GM23248 (cell line): ENCODE data around the gene ATP2B3. TPM values are rescaled to one million over a fixed set of nuclear protein-coding genes. Genes with fewer than 3 reads are reported as not detected.

Experiments used
- DNase-seq: peaks from one replicate; pipeline ENCODE4 v3.0.0-alpha.2; 2015
- H2AFZ ChIP-seq: fragments of 200-600 bp; sonication (generic); 2 replicates; pipeline ENCODE4 v1.6.1; 2016; ENCODE audit warnings: antibody characterized with exemption
- H3F3A ChIP-seq: fragments of 200-600 bp; sonication (generic); 2 replicates; pipeline ENCODE4 v1.6.1; 2016; ENCODE audit warnings: mild to moderate bottlenecking, antibody characterized with exemption, mixed run types; ENCODE audit not compliant: insufficient read depth
- H3K27ac ChIP-seq: fragments of 200-600 bp; sonication (generic); 2 replicates; pipeline ENCODE4 v1.5.1; 2016; ENCODE audit warnings: mild to moderate bottlenecking
- H3K27me3 ChIP-seq: fragments of 200-600 bp; sonication (generic); replicated peaks from 2 replicates; pipeline ENCODE4 v1.6.1; 2016; ENCODE audit warnings: mild to moderate bottlenecking; ENCODE audit not compliant: insufficient read depth
- H3K36me3 ChIP-seq: fragments of 200-600 bp; sonication (generic); 2 replicates; pipeline ENCODE4 v1.6.1; 2016; ENCODE audit warnings: low read depth, mild to moderate bottlenecking
- H3K4me1 ChIP-seq: fragments of 200-600 bp; sonication (generic); 2 replicates; pipeline ENCODE4 v1.6.1; 2016; ENCODE audit warnings: mild to moderate bottlenecking; ENCODE audit not compliant: insufficient read depth
- H3K4me2 ChIP-seq: fragments of 200-600 bp; sonication (generic); one replicate; pipeline ENCODE4 v1.6.1; 2016; ENCODE audit warnings: mild to moderate bottlenecking; ENCODE audit not compliant: unreplicated experiment
- H3K4me3 ChIP-seq: fragments of 200-600 bp; sonication (generic); 2 replicates; pipeline ENCODE4 v1.5.1; 2016; ENCODE audit warnings: mild to moderate bottlenecking
- H3K79me2 ChIP-seq: fragments of 200-600 bp; sonication (generic); 2 replicates; pipeline ENCODE4 v1.6.1; 2016; ENCODE audit warnings: mild to moderate bottlenecking; ENCODE audit not compliant: insufficient read depth
- H3K9ac ChIP-seq: fragments of 200-600 bp; sonication (generic); 2 replicates; pipeline ENCODE4 v1.6.1; 2016; ENCODE audit warnings: mild to moderate bottlenecking
- H3K9me2 ChIP-seq: fragments of 200-600 bp; sonication (generic); 2 replicates; pipeline ENCODE4 v1.6.1; 2016; ENCODE audit warnings: mixed run types, mild to moderate bottlenecking, moderate library complexity; ENCODE audit not compliant: insufficient read depth
- H3K9me3 ChIP-seq: fragments of 200-600 bp; sonication (generic); one replicate; pipeline ENCODE4 v1.6.1; 2017; ENCODE audit warnings: low read depth
- H4K20me1 ChIP-seq: fragments of 200-600 bp; sonication (generic); 2 replicates; pipeline ENCODE4 v1.6.0; 2016; ENCODE audit not compliant: insufficient read depth
- EZH2 ChIP-seq: fragments of 200-600 bp; sonication (generic); IDR thresholded peaks from 2 replicates; pipeline ENCODE4 v1.6.1; 2018; ENCODE audit warnings: antibody characterized with exemption, mild to moderate bottlenecking; ENCODE audit not compliant: insufficient read depth, poor library complexity, severe bottlenecking
- EZH2phosphoT487 ChIP-seq: fragments of 200-600 bp; sonication (generic); IDR thresholded peaks from 2 replicates; pipeline ENCODE4 v1.6.1; 2018; ENCODE audit warnings: antibody characterized with exemption, moderate library complexity, mild to moderate bottlenecking, low read depth; ENCODE audit not compliant: insufficient read depth
- WGBS, 2 experiments: methylation state at CpG; one replicate each; pipeline ENCODE4 v1.1.6; 2015 to 2017; ENCODE audit warnings: low lambda C conversion rate in 2 of 2, low coverage in 1 of 2; ENCODE audit errors: missing lambda C conversion rate in 2 of 2; 5-methylcytosine and 5-hydroxymethylcytosine counted together
- in situ Hi-C: fragments of 300-500 bp; cut with MboI; formaldehyde crosslinking; loops from 2 replicates; pipeline ENCODE4 v1.15.0; 2020
- polyA plus RNA-seq: library from polyadenylated mRNA; unstranded; fragments of >200 nt; fragmentation: Nextera tagmentation; extraction: Ambion mirVana; gene quantifications from 2 replicates; pipeline ENCODE4 v1.2.1, GENCODE V29; 2016
- total RNA-seq: library from RNA; depleted of rRNA; stranded (reverse); fragments of >200 nt; shearing (Covaris generic); gene quantifications from 2 replicates; pipeline ENCODE4 v1.2.3, GENCODE V29; 2014

Gene ATP2B3
- total and polyA plus RNA-seq, 2 experiments from 2014 or later, result not detected

GRCh38 chrX:153471663-153472280 is 45.7 kb upstream of the ATP2B3 start:
- DNase-seq, result no peak
- no peaks in the 10 kb centered on the region for H3K79me2 ChIP-seq
- in situ Hi-C loops, result no loop called here
- no peaks in the 10 kb centered on the region for H3K36me3 ChIP-seq
- H3K4me2 ChIP-seq, result no peak overlapping the region
- 54 to 57% methylated on average over 9 to 11 of the region's 11 CpGs for WGBS, 2 experiments
- no peaks in the 10 kb centered on the region for H4K20me1 ChIP-seq
- H2AFZ ChIP-seq, result no peak overlapping the region
- no peaks in the 10 kb centered on the region for H3K27me3 ChIP-seq
- H3K4me1 ChIP-seq, result peaks cover 14% of the 10 kb centered on the region
- H3K9ac ChIP-seq, result no peak overlapping the region
- no peak overlapping the region for H3K27ac ChIP-seq
- H3K4me3 ChIP-seq, result no peak overlapping the region
- no peaks in the 10 kb centered on the region for H3K9me3 ChIP-seq
- no peaks in the 10 kb centered on the region for H3K9me2 ChIP-seq
- H3F3A ChIP-seq, result 0 out of 2 replicates have a peak, but pooled peaks cover 4% of the 10 kb centered on the region
- no peak for TF ChIP-seq EZH2
- TF ChIP-seq EZH2phosphoT487, result no peak

- H4K20me1 ChIP-seq, result no peaks in the 10 kb centered on the region
Observed at GRCh38 chrX:153473126-153473525, 44.3 kb upstream of the ATP2B3 start.

GRCh38 chrX:153474266-153474665 is 43.2 kb upstream of the ATP2B3 start:
- DNase-seq, result no peak
- no peak for TF ChIP-seq EZH2
- TF ChIP-seq EZH2phosphoT487, result no peak
- H3K27ac ChIP-seq, result no peak overlapping the region
- no peaks in the 10 kb centered on the region for H3K79me2 ChIP-seq
- no peaks in the 10 kb centered on the region for H3K9me2 ChIP-seq
- 75 to 97% methylated on average over 7 to 10 of the region's 10 CpGs for WGBS, 2 experiments
- no peak overlapping the region for H2AFZ ChIP-seq
- H3K36me3 ChIP-seq, result no peaks in the 10 kb centered on the region
- H3K27me3 ChIP-seq, result no peaks in the 10 kb centered on the region
- no peaks in the 10 kb centered on the region for H4K20me1 ChIP-seq
- in situ Hi-C loops, result no loop called here
- H3K4me2 ChIP-seq, result no peak overlapping the region
- no peak overlapping the region for H3K9ac ChIP-seq
- 0 out of 2 replicates have a peak, but pooled peaks cover 4% of the 10 kb centered on the region for H3F3A ChIP-seq
- H3K4me1 ChIP-seq, result peaks cover 28% of the 10 kb centered on the region
- no peaks in the 10 kb centered on the region for H3K9me3 ChIP-seq
- no peak overlapping the region for H3K4me3 ChIP-seq

More at GRCh38 chrX:153473126-153473525, 44.3 kb upstream of the ATP2B3 start:
- WGBS, 2 experiments, result 88 to 94% methylated on average over 3 to 9 of the region's 10 CpGs
- Histone ChIP-seq H3K9me3 (no peaks in the 10 kb centered on the region), H3K27me3 (no peaks in the 10 kb centered on the region), H3K27ac (no peak overlapping the region), H3K79me2 (no peaks in the 10 kb centered on the region), H3K9me2 (no peaks in the 10 kb centered on the region), H2AFZ (no peak overlapping the region), H3F3A (0 out of 2 replicates have a peak, but pooled peaks cover 4% of the 10 kb centered on the region), H3K4me1 (peaks cover 27% of the 10 kb centered on the region), H3K36me3 (no peaks in the 10 kb centered on the region), H3K9ac (no peak overlapping the region), H3K4me3 (no peak overlapping the region), H3K4me2 (no peak overlapping the region)
- no peak for TF ChIP-seq EZH2
- no peak for TF ChIP-seq EZH2phosphoT487
- no peak for DNase-seq
- in situ Hi-C loops, result no loop called here

GRCh38 chrX:153474718-153475117 is 42.7 kb upstream of the ATP2B3 start:
- Histone ChIP-seq H4K20me1 (no peaks in the 10 kb centered on the region), H3K27ac (peak overlapping the region; percentile 33), H3K9me3 (no peaks in the 10 kb centered on the region), H2AFZ (no peak overlapping the region), H3K79me2 (no peaks in the 10 kb centered on the region), H3F3A (0 out of 2 replicates have a peak, but pooled peaks cover 4% of the 10 kb centered on the region), H3K4me2 (peak overlapping the region; percentile 48), H3K36me3 (no peaks in the 10 kb centered on the region), H3K4me1 (peaks cover 28% of the 10 kb centered on the region), H3K4me3 (peak overlapping the region; percentile 47), H3K9me2 (no peaks in the 10 kb centered on the region), H3K27me3 (no peaks in the 10 kb centered on the region), H3K9ac (peak overlapping the region; percentile 55)
- peak; percentile 83 for DNase-seq
- 0 to 2% methylated on average over 1 to 10 of the region's 59 CpGs for WGBS, 2 experiments
- no peak for TF ChIP-seq EZH2phosphoT487
- no peak for TF ChIP-seq EZH2
- in situ Hi-C loops, result no loop called here
